Memory B cell (primary cell): ENCODE results near the gene MYOG.

Source experiments
- ATAC-seq: fragments of 150-1000 bp; cut with Tn5 transposase; 2 replicates; pipeline ENCODE4 v1.10.0; 2021; ENCODE audit warnings: low read depth, mild to moderate bottlenecking, moderate library complexity
- DNase-seq, 2 donors: peaks; one replicate each; pipeline ENCODE4 v3.0.0; 2022; ENCODE audit warnings: low spot score in 2 of 2
- H3K27ac Mint-ChIP-seq: one replicate; pipeline ENCODE4 v1.8.0; 2022; ENCODE audit warnings: mild to moderate bottlenecking, moderate library complexity, mixed read lengths
- H3K27me3 Mint-ChIP-seq: one replicate; pipeline ENCODE4 v1.8.0; 2022; ENCODE audit warnings: mixed read lengths
- H3K36me3 Mint-ChIP-seq: one replicate; pipeline ENCODE4 v1.8.0; 2022; ENCODE audit warnings: mild to moderate bottlenecking, mixed read lengths
- H3K4me1 Mint-ChIP-seq: one replicate; pipeline ENCODE4 v1.8.0; 2022; ENCODE audit warnings: mixed read lengths
- H3K4me3 Mint-ChIP-seq: one replicate; pipeline ENCODE4 v1.8.0; 2022; ENCODE audit warnings: mild to moderate bottlenecking, moderate library complexity, mixed read lengths
- H3K9me3 Mint-ChIP-seq: one replicate; pipeline ENCODE4 v1.8.0; 2022; ENCODE audit warnings: mixed read lengths

Gene MYOG

DNA sequence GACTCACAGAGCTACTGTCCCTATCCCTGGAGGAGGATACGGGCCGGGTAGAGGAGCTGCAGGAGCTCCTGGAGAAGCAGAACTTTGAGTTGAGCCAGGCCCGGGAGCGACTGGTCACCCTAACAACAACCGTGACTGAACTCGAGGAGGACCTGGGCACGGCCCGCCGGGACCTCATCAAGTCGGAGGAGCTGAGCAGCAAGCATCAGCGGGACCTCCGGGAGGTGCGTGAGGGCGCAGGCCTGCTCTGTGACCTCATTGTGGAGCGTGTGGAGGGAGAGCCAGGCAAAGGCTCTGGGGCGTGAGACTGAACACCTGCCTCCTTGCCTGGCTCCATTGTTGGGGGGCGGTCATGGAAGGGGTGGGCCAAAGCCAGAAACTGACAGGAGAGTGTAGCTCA is 40.5 kb downstream of the MYOG start:
- H3K4me3 Mint-ChIP-seq, result no peak overlapping the region
- no peak overlapping the region for H3K27ac Mint-ChIP-seq
- no peaks in the 10 kb centered on the region for H3K9me3 Mint-ChIP-seq
- ATAC-seq, result no peak
- no peaks in the 10 kb centered on the region for H3K36me3 Mint-ChIP-seq
- peaks cover 23% of the 10 kb centered on the region for H3K27me3 Mint-ChIP-seq
- no peaks in the 10 kb centered on the region for H3K4me1 Mint-ChIP-seq
- DNase-seq, result no peak

DNA sequence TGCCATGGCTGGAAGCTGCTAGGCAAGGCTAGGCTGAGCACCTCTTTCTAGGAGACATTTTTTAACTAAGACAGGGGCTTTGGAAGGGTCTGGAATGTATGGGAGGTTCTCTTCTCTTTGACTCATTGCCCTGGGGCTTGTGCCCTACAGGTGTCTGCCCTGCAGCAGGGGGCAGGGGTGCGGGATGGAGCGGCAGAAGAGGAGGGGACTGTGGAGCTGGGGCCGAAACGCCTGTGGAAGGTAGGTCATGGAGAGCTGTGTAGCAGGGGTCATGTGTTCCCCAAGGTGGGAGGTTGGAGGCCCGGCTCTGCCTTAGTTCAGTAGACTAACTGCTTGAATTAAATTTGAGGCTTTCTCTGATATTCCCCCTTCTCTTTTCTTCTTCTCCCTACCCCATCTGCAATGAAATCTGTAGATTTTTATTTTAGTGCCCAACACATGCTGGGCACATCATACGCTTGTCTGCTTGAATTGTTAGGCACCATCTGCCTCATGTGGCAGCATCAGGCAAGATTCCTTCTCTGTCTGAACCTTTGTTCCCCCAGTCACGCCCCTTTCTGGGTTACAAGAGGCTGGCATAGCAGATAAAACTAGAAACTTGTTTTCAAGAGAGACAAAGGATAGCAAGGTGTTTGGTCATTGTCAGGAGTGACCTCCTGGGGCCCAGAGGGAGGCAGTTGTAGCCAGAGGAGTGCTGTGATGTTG is 41.1 kb downstream of the MYOG start:
- Mint-ChIP-seq H3K27me3 (peaks cover 22% of the 10 kb centered on the region), H3K27ac (no peak overlapping the region), H3K9me3 (no peaks in the 10 kb centered on the region), H3K4me3 (no peak overlapping the region), H3K4me1 (no peaks in the 10 kb centered on the region), H3K36me3 (no peaks in the 10 kb centered on the region)
- no peak for DNase-seq
- ATAC-seq, result no peak

DNA sequence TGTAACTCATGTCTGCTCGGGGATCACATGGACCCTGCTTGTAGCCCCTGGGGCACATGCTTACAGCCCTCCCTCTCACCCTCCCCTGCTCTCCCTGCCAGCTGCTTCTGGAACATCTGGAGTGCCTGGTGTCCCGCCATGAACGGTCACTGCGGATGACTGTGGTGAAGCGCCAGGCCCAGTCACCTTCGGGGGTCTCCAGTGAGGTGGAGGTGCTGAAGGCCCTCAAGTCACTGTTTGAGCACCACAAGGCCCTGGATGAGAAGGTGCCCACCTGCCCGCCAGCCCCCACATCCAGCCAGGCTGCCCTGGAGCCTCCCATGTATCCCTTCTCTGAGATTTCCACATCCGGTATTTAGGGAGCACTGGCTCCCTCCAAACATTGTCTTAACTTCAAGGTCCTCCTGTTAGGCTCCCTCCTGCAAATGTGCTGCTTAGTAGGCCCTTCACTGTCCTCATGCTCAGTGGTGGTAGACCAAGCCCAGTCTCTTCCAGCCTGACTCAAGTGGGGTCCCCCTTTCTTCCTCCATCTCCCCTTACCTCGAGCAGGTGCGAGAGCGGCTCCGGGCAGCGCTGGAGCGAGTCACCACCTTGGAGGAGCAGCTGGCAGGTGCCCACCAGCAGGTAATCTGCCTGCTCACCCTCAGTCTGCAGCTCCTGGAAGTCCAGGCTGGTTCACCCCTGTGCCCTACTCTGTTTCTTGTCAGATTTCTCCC is 41.8 kb downstream of the MYOG start:
- ATAC-seq (no peak), DNase-seq (no peak)
- H3K4me3 Mint-ChIP-seq, result no peak overlapping the region
- no peak overlapping the region for H3K27ac Mint-ChIP-seq
- no peaks in the 10 kb centered on the region for H3K36me3 Mint-ChIP-seq
- peaks cover 26% of the 10 kb centered on the region for H3K27me3 Mint-ChIP-seq
- no peaks in the 10 kb centered on the region for H3K9me3 Mint-ChIP-seq
- peaks cover 4% of the 10 kb centered on the region for H3K4me1 Mint-ChIP-seq

DNA sequence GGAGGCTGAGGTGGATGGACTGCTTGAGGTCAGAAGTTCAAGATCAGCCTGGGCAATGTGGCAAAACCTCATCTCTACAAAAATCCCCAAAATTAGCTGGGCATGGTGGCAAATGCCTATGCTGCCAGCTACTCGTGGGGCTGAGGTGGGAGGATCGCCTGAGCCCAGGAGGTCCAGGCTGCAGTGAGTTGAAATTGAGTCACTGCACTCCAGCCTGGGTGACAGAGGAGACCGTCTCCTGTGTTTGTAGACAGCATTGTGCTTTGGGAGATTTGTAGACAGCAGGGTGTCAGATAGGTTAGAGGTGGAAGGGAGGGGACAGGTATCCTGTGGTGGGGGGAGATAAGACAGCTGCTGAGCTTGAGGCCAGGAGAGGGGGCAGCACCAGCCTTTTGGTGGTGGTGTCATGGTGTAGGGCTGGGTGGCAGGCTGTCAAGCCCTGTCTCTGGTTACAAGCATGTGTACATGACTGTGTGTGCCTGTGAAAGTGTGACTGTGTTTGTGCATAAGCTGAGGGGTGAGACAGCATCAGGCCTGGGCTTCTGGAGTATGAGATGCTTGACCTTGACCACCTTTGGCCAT is 44.4 kb downstream of the MYOG start:
- ATAC-seq (no peak), DNase-seq (no peak)
- Mint-ChIP-seq H3K4me1 (peaks cover 4% of the 10 kb centered on the region), H3K27me3 (peaks cover 17% of the 10 kb centered on the region), H3K27ac (no peak overlapping the region), H3K36me3 (no peaks in the 10 kb centered on the region), H3K9me3 (no peaks in the 10 kb centered on the region), H3K4me3 (no peak overlapping the region)

DNA sequence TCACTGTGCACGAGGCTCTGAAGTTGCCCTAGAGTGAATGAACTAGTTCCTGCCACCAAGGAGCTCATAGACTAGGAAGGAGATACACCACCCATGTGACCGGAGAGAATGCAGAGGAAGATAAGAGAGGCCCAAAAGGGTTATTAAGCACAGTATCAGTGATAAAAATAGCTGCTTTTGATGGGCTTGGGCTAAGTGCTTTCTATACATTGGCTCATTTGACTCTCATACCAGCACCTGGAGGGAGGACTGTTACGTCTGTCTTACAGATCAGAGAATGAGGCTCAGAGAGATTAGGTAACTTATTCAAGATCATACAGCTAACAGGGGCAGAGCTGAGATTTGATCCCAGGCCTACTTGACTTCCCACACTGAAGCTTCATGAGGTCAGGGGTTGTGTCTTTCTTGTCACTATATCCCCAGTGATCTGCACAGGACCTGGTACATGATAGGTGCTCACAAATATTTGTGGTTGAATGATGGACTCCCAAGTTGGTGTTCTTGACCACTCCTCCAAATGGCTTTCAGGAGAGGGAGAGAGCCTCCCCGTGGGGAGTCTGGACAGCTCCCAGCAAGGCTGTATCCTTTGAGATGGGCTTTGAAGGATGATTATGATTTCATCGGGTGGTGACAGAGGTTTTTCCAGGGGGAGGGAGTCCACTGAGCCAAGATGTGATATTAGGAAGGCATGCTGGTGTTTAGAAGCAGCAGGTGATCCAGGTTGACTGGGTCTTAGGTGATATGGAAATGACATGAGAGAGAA is 45.1 kb downstream of the MYOG start:
- Mint-ChIP-seq H3K36me3 (no peaks in the 10 kb centered on the region), H3K27me3 (peaks cover 18% of the 10 kb centered on the region), H3K27ac (no peak overlapping the region), H3K4me1 (peaks cover 4% of the 10 kb centered on the region), H3K4me3 (no peak overlapping the region), H3K9me3 (no peaks in the 10 kb centered on the region)
- ATAC-seq (no peak), DNase-seq (no peak)

DNA sequence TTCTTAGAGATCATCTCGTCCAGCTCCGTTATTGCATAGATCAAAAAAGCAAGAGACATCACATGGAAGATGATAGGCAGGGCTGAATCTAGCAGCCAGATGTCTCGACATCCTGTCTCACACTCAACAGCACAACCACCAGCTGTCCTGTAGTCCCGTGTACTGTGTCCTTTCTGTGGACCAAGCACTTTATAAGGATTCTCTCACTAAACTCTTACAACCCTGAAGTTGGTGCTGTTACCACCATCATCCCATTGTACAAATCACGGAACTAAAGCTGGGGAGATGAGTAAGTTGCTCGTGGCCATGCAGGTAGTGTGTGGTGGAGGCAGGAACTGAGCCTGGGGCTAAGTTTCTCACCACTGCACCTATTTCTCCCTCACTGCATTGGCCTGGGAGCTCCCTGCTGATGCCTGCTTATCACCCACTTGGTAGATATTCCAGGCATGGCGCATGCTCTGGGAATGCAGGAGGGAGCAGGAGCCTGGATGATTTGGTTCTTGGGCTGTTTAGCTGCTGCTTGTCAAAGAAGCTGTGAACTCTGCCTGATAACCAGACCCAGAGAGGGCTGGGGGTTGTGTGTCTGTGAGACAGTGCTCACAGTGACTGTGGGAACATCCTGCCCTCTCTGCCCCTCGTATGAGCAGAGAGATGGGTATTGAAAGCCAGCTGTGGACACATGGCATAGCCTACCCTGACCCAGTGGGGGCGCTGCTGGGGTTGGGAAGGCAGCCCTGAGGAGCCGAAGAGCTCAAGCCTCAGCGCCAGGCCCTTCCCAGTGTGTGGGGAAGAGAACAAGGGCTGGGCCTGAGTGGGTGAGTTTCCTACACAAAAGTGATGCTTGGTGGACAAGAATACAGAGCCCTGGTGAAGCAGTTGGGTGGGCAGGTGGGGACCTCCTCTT is 46.0 kb downstream of the MYOG start:
- DNase-seq (no peak), ATAC-seq (no peak)
- H3K27me3 Mint-ChIP-seq, result peaks cover 11% of the 10 kb centered on the region
- no peak overlapping the region for H3K4me3 Mint-ChIP-seq
- H3K36me3 Mint-ChIP-seq, result no peaks in the 10 kb centered on the region
- no peaks in the 10 kb centered on the region for H3K9me3 Mint-ChIP-seq
- H3K27ac Mint-ChIP-seq, result no peak overlapping the region
- peaks cover 4% of the 10 kb centered on the region for H3K4me1 Mint-ChIP-seq

DNA sequence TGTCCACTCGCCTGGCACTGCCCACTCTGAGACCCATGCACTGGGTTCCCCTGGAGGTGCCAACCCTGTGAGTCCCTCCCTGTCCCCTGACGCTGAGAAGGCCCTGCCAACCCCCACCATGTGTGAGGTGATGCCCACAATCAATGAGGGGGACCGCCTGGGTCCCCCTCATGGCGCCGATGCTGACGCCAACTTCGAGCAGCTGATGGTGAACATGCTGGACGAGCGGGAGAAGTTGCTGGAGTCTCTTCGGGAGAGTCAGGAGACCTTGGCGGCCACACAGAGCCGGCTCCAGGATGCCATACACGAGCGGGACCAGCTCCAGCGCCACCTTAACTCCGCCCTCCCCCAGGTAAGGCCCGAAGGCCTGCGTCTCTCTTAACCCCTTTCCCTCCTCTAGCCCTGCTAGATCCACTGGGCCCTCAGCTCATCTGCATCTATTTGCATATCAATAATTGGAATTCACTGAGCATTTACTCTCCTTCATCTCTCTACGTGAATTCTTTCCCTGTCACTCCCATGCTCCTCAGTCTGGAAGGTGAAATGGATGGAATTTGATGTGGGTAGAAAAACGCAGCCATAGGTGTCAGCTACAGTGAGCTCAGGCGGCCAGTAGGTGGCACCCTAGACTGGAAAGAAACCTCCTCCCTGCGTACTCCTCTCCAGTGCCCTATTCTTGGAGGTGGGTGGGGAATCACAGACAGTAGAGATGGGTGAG is 46.8 kb downstream of the MYOG start:
- ATAC-seq (peak; percentile 92), DNase-seq (peak; percentile 56 to 63)
- Mint-ChIP-seq H3K27me3 (peaks cover 13% of the 10 kb centered on the region), H3K4me1 (peaks cover 4% of the 10 kb centered on the region), H3K36me3 (no peaks in the 10 kb centered on the region), H3K9me3 (no peaks in the 10 kb centered on the region), H3K4me3 (no peak overlapping the region), H3K27ac (no peak overlapping the region)

DNA sequence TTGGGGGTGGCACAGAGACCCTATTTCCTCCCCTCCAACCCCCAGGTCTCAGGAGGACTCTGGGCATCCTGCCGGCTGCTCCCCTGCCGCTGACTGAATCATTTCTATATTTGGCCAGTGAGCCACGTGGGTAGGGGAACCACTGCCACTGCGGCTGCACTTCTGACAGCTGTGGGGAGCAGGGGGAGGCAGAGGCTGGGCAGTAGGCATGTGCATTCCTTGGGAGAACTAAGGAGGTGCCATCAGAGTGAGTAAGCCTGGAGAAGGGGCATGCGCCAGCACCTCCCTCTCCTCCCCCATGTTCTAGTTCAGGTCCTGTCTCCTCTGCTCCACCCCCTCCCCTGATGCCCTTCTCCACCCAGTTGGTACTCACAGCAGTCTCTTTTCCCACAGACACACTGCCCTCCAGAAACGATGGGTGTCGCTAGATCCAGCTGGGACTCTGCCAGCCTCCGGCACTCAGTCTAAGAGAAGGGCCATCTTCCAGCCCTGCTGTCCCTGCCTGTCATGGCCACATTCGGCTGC is 47.5 kb downstream of the MYOG start:
- H3K27ac Mint-ChIP-seq, result no peak overlapping the region
- no peak overlapping the region for H3K4me3 Mint-ChIP-seq
- DNase-seq, result no peak
- ATAC-seq, result no peak
- H3K27me3 Mint-ChIP-seq, result peaks cover 15% of the 10 kb centered on the region
- H3K4me1 Mint-ChIP-seq, result peaks cover 4% of the 10 kb centered on the region
- no peaks in the 10 kb centered on the region for H3K36me3 Mint-ChIP-seq
- H3K9me3 Mint-ChIP-seq, result no peaks in the 10 kb centered on the region

DNA sequence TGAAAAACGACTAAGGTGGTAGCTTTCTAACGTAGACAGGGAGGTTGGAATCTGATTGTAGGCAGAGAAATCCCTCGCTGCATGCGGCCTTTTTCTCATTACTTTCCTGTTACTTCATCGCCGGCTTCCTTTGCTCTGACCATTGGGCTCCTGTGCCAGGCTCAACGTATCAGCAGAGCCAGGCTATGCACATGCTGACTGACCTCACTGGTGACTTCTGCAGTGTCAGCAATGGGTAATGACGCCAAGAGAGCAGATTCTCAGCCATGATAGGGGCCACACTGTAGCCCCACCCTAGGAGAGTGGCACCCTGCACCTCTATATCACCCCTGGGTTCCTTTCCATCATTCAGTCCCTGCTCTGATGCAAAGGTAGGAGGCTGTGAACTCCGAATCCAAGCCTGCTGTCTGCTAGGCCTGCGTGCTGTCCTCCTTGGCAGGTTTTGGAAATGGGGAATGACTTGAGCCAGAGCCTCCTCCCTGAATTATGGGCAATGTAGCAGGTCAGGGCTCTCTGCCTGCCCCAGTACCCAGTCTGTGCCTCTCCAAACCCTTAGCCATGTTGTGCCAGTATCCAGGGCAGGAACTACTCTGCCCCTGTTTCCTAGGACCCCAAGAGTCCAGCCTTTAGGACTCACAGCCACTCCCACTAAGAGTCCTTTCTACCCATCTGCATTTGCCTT is 48.2 kb downstream of the MYOG start:
- Mint-ChIP-seq H3K36me3 (no peaks in the 10 kb centered on the region), H3K9me3 (no peaks in the 10 kb centered on the region), H3K4me3 (no peak overlapping the region), H3K27me3 (peaks cover 11% of the 10 kb centered on the region), H3K4me1 (peaks cover 4% of the 10 kb centered on the region), H3K27ac (no peak overlapping the region)
- no peak for DNase-seq
- no peak for ATAC-seq

DNA sequence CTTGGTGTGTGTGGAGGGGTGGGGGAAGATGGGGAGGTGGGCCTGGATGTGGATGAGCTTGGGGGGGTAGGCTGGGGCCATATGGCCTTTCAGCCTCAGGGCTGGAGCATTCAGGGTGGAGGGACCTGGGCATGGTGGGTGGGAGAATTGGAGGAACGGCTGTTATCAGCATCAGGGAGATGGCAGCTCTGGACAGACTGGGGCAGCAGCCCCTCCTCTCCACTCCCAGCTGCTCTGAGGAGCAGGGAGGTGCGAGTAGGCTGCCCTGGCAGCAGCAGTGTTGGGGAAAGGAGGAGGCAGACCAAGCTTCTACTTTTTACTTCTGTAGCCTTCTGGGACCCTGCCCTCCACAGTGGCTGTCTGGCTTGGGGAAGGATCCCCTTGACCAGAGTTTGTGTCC is 49.3 kb downstream of the MYOG start:
- H3K36me3 Mint-ChIP-seq, result no peaks in the 10 kb centered on the region
- H3K27ac Mint-ChIP-seq, result no peak overlapping the region

DNA sequence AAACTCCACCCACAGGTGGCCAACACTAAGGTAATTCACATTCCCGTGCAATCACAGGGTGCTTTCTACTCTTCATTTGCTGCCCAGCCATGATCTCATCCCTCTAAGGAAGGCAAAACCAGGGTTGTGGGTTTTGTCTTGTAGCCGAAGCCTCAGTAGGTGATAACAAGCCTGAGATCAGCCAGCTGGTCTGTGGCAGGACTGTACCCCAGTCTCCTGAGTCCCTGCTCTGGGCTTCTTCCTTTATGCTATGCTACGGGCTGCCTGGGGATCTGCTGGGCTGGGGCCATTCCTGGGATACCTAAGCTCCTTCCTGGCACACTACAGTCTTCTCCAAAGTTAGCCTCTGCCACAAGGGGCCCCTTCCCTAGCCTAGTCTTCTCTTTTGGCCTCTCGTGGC is 49.7 kb downstream of the MYOG start:
- Mint-ChIP-seq H3K36me3 (no peaks in the 10 kb centered on the region), H3K9me3 (no peaks in the 10 kb centered on the region)

More for the DNA sequence above, 49.3 kb downstream of the MYOG start:
- no peak for ATAC-seq
- H3K9me3 Mint-ChIP-seq, result no peaks in the 10 kb centered on the region
- H3K4me3 Mint-ChIP-seq, result no peak overlapping the region
- peaks cover 4% of the 10 kb centered on the region for H3K4me1 Mint-ChIP-seq
- no peak for DNase-seq
- peaks cover 11% of the 10 kb centered on the region for H3K27me3 Mint-ChIP-seq

More for the DNA sequence above, 49.7 kb downstream of the MYOG start:
- Mint-ChIP-seq H3K4me1 (peaks cover 4% of the 10 kb centered on the region), H3K27me3 (peaks cover 11% of the 10 kb centered on the region), H3K4me3 (no peak overlapping the region), H3K27ac (no peak overlapping the region)
- ATAC-seq (no peak), DNase-seq (no peak)
